ENCODE measurements around the gene SIRT6. TPM values are rescaled to one million over a fixed set of nuclear protein-coding genes. Genes with fewer than 3 reads are reported as not detected.
"Not testable (repeated sequence)": the region's sequence is repeated elsewhere in the genome, so short reads cannot be mapped to it uniquely, and the experiment has no call there.

The SIRT6 gene
- total RNA-seq, 1 experiment from 2014 or later, result 18.0 TPM

DNA sequence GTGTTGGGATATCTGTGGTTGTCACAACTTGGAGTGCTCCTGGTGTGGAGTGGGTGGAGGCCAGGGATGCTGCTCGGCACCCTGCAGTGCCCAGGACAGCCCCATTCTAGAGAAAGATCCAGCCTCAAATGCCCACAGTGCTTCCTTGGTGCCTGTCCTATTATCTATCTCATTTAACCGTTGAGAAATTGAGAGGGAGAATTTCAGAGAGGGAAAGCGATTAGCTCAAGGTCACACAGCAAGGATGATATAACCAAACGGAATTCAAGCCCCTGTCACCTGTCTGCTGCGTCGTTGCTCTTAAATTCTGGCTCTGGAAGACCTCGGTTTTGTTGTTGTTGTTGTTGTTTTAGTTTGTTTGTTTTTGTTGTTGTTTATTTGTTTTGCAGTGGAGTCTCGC, 13.6 kb upstream of the SIRT6 start:
- Histone ChIP-seq H4K20me1 (ENCODE audit: low read length) (no peaks in the 10 kb centered on the region), H2AFZ (ENCODE audit: low read length) (no peak overlapping the region), H3K4me2 (ENCODE audit: low read length) (no peak overlapping the region), H3K27ac (ENCODE audit: low read length) (no peak overlapping the region), H3K9me2 (replicated peaks; ENCODE audit: low read length) (no peaks in the 10 kb centered on the region), H3F3A (ENCODE audit: low read length, unreplicated experiment) (no peaks in the 10 kb centered on the region), H3K4me3 (ENCODE audit: low read length) (no peak overlapping the region), H3K4me1 (ENCODE audit: insufficient read depth, low read length) (no peaks in the 10 kb centered on the region), H3K27me3 (ENCODE audit: low read length) (peaks cover 13% of the 10 kb centered on the region), H3K79me2 (ENCODE audit: low read length) (no peaks in the 10 kb centered on the region), H3K9me3 (ENCODE audit: low read length) (no peaks in the 10 kb centered on the region), H3K36me3 (ENCODE audit: low read depth, low read length) (no peaks in the 10 kb centered on the region), H3K9ac (ENCODE audit: low read length) (no peak overlapping the region)
- no TSS peak for BruUV-seq (replicated peaks)
- ATAC-seq (no peak), DNase-seq (no peak)
- ChIA-PET CTCF (no interaction called here), POLR2A (ENCODE audit: unreplicated experiment) (no interaction called here)
- TF ChIP-seq EZH2phosphoT487 (IDR thresholded peaks at IDR 0.05; ENCODE audit: borderline replicate concordance, low read length) (no peak), EZH2 (IDR thresholded peaks at IDR 0.05; ENCODE audit: low read length, unreplicated experiment) (no peak)
- TF ChIP-seq, protein P1, sequence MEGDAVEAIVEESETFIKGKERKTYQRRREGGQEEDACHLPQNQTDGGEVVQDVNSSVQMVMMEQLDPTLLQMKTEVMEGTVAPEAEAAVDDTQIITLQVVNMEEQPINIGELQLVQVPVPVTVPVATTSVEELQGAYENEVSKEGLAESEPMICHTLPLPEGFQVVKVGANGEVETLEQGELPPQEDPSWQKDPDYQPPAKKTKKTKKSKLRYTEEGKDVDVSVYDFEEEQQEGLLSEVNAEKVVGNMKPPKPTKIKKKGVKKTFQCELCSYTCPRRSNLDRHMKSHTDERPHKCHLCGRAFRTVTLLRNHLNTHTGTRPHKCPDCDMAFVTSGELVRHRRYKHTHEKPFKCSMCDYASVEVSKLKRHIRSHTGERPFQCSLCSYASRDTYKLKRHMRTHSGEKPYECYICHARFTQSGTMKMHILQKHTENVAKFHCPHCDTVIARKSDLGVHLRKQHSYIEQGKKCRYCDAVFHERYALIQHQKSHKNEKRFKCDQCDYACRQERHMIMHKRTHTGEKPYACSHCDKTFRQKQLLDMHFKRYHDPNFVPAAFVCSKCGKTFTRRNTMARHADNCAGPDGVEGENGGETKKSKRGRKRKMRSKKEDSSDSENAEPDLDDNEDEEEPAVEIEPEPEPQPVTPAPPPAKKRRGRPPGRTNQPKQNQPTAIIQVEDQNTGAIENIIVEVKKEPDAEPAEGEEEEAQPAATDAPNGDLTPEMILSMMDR (conservative IDR thresholded peaks at IDR 0.05; ENCODE audit: low read depth, low read length), result no peak
- intact Hi-C loops (cut with micrococcal nuclease), result no loop called here

DNA sequence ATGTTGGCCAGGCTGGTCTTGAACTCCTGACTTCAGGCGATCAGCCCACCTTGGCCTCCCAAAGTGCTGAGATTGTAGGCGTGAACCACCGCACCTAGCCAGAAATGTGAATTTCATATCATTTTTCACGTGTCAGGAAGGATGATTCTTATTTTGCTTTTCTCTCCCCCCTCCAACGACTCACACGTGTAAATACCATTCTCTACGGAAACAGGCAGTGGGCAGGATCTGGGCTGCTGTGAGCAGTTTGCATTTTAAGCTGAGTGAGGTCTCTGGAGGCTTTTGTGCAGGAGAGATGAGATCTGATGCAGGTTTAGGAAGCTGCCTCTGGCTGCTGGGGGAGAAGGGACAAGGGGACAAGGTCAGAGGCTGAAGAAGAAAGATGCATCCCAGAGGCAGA, 12.0 kb upstream of the SIRT6 start:
- Histone ChIP-seq H3K79me2 (ENCODE audit: low read length) (no peaks in the 10 kb centered on the region), H3F3A (ENCODE audit: low read length, unreplicated experiment) (no peaks in the 10 kb centered on the region), H4K20me1 (ENCODE audit: low read length) (no peaks in the 10 kb centered on the region), H3K27ac (ENCODE audit: low read length) (no peak overlapping the region), H3K9ac (ENCODE audit: low read length) (no peak overlapping the region), H3K9me2 (replicated peaks; ENCODE audit: low read length) (no peaks in the 10 kb centered on the region), H3K4me1 (ENCODE audit: insufficient read depth, low read length) (no peaks in the 10 kb centered on the region), H2AFZ (ENCODE audit: low read length) (no peak overlapping the region), H3K27me3 (ENCODE audit: low read length) (peaks cover 13% of the 10 kb centered on the region), H3K4me2 (ENCODE audit: low read length) (no peak overlapping the region), H3K4me3 (ENCODE audit: low read length) (no peak overlapping the region), H3K36me3 (ENCODE audit: low read depth, low read length) (no peaks in the 10 kb centered on the region), H3K9me3 (ENCODE audit: low read length) (no peaks in the 10 kb centered on the region)
- BruUV-seq (replicated peaks), result no TSS peak
- ATAC-seq (no peak), DNase-seq (no peak)
- TF ChIP-seq, protein P1 (conservative IDR thresholded peaks at IDR 0.05; ENCODE audit: low read depth, low read length), result no peak
- no peak for TF ChIP-seq EZH2phosphoT487 (IDR thresholded peaks at IDR 0.05; ENCODE audit: borderline replicate concordance, low read length)
- TF ChIP-seq EZH2 (IDR thresholded peaks at IDR 0.05; ENCODE audit: low read length, unreplicated experiment), result no peak
- CTCF ChIA-PET, result no interaction called here
- intact Hi-C loops (cut with micrococcal nuclease), result no loop called here
- POLR2A ChIA-PET (ENCODE audit: unreplicated experiment), result no interaction called here

- POLR2A ChIA-PET (ENCODE audit: unreplicated experiment); intact Hi-C loops (cut with micrococcal nuclease); BruUV-seq (replicated peaks): not testable (repeated sequence)
Observed at GRCh38 chr19:4192537-4192936, 10.2 kb upstream of the SIRT6 start.

More at GRCh38 chr19:4192537-4192936, 10.2 kb upstream of the SIRT6 start:
- H3K4me2 ChIP-seq (ENCODE audit: low read length); H3K4me3 ChIP-seq (ENCODE audit: low read length); H3K9ac ChIP-seq (ENCODE audit: low read length); CTCF ChIA-PET; H3K9me2 ChIP-seq (replicated peaks; ENCODE audit: low read length); H3K79me2 ChIP-seq (ENCODE audit: low read length); H3K9me3 ChIP-seq (ENCODE audit: low read length); H4K20me1 ChIP-seq (ENCODE audit: low read length); H3K27me3 ChIP-seq (ENCODE audit: low read length); ATAC-seq; H3K36me3 ChIP-seq (ENCODE audit: low read depth, low read length); H2AFZ ChIP-seq (ENCODE audit: low read length); H3F3A ChIP-seq (ENCODE audit: low read length, unreplicated experiment); H3K4me1 ChIP-seq (ENCODE audit: insufficient read depth, low read length); H3K27ac ChIP-seq (ENCODE audit: low read length); DNase-seq: not testable (repeated sequence)

Measured in PC-3 (cell line).